IMR-90 (cell line): ENCODE results near the gene PEX11G. TPM values are rescaled to one million over a fixed set of nuclear protein-coding genes. Genes with fewer than 3 reads are reported as not detected.
A peak's percentile ranks its signal among the peaks of the same experiment; 100 is the strongest.

Source experiments
- ATAC-seq: fragments of 200-7000 bp; cut with Tn5 transposase; 2 replicates; pipeline ENCODE4 v1.9.1; 2020; ENCODE audit warnings: low read depth, mild to moderate bottlenecking, moderate library complexity
- BruUV-seq: library from RNA; stranded (reverse); fragments of 400-500 nt; replicated peaks from 2 replicates; lab custom pipeline; 2021; lab: Mats Ljungman, UMichigan
- CTCF ChIA-PET: fragments of 300-600 bp; formaldehyde crosslinking; extraction: SDS; loops from one replicate; lab custom pipeline; 2021; ENCODE audit warnings: antibody characterized with exemption; lab: Yijun Ruan, JAX
- POLR2A ChIA-PET: fragments of 300-600 bp; sonication (Branson Sonifier 250); formaldehyde crosslinking; loops from one replicate; lab custom pipeline; 2022; ENCODE audit warnings: antibody characterized with exemption; ENCODE audit not compliant: unreplicated experiment; lab: Charles Lee
- DNase-seq: peaks from one replicate; pipeline ENCODE4 v3.0.0; 2013
- H2AFZ ChIP-seq: replicated peaks from 2 replicates; pipeline ENCODE3; 2013; ENCODE audit warnings: low read length, mild to moderate bottlenecking; ENCODE audit not compliant: poor library complexity
- H2AK5ac ChIP-seq: 2 replicates; pipeline ENCODE4 v1.6.1; 2013; ENCODE audit warnings: low read depth, low read length, inconsistent platforms
- H2AK9ac ChIP-seq: replicated peaks from 2 replicates; pipeline ENCODE3; 2013; ENCODE audit warnings: mild to moderate bottlenecking, low read depth, low read length, moderate library complexity; ENCODE audit not compliant: poor library complexity
- H2BK120ac ChIP-seq: 2 replicates; pipeline ENCODE4 v1.6.1; 2013; ENCODE audit warnings: low read depth, low read length, inconsistent platforms
- H2BK15ac ChIP-seq: 3 replicates; pipeline ENCODE4 v1.6.1; 2013; ENCODE audit warnings: low read depth, low read length, inconsistent platforms
- H2BK20ac ChIP-seq: 2 replicates; pipeline ENCODE4 v1.6.1; 2013; ENCODE audit warnings: low read depth, mild to moderate bottlenecking, inconsistent platforms, low read length, moderate library complexity
- H2BK5ac ChIP-seq: 2 replicates; pipeline ENCODE4 v1.6.1; 2013; ENCODE audit warnings: mild to moderate bottlenecking, low read depth, low read length, inconsistent platforms; ENCODE audit not compliant: poor library complexity, severe bottlenecking
- H3K14ac ChIP-seq: replicated peaks from 2 replicates; pipeline ENCODE4 v1.6.1; 2013; ENCODE audit warnings: low read depth, low read length, inconsistent platforms
- H3K18ac ChIP-seq: 2 replicates; pipeline ENCODE4 v1.6.1; 2013; ENCODE audit warnings: low read depth, low read length, control low read depth
- H3K23ac ChIP-seq: 2 replicates; pipeline ENCODE4 v1.6.1; 2013; ENCODE audit warnings: low read depth, low read length, inconsistent platforms
- H3K27ac ChIP-seq: 2 replicates; pipeline ENCODE4 v1.5.1; 2013; ENCODE audit warnings: mild to moderate bottlenecking, control low read depth, low read length; ENCODE audit not compliant: insufficient read depth
- H3K27me3 ChIP-seq: 2 replicates; pipeline ENCODE4 v1.6.1; 2013; ENCODE audit warnings: low read length; ENCODE audit not compliant: control insufficient read depth, insufficient read depth
- H3K36me3 ChIP-seq: 2 replicates; pipeline ENCODE4 v1.6.1; 2013; ENCODE audit warnings: low read length, mixed read lengths; ENCODE audit not compliant: control insufficient read depth, insufficient read depth
- H3K4ac ChIP-seq: 2 replicates; pipeline ENCODE4 v1.6.1; 2013; ENCODE audit warnings: low read depth, low read length, inconsistent platforms
- H3K4me1 ChIP-seq: 2 replicates; pipeline ENCODE4 v1.6.1; 2013; ENCODE audit warnings: low read length, mixed read lengths; ENCODE audit not compliant: control insufficient read depth, insufficient read depth
- H3K4me2 ChIP-seq: 2 replicates; pipeline ENCODE4 v1.6.1; 2013; ENCODE audit warnings: low read depth, mild to moderate bottlenecking, control low read depth, low read length, moderate library complexity
- H3K4me3 ChIP-seq: 2 replicates; pipeline ENCODE4 v1.5.1; 2013; ENCODE audit warnings: low read depth, mild to moderate bottlenecking, control low read depth, low read length, moderate library complexity; ENCODE audit not compliant: insufficient read depth
- H3K56ac ChIP-seq: 2 replicates; pipeline ENCODE4 v1.6.1; 2013; ENCODE audit warnings: low read length, inconsistent platforms; ENCODE audit not compliant: insufficient read depth; ENCODE audit errors: extremely low read depth
- H3K79me1 ChIP-seq, 2 experiments: 2 replicates each; pipeline ENCODE4 v1.6.1; 2013; ENCODE audit warnings: low read length in 2 of 2, inconsistent platforms in 1 of 2, low read depth in 1 of 2
- H3K9ac ChIP-seq: 2 replicates; pipeline ENCODE4 v1.6.1; 2013; ENCODE audit warnings: low read depth, low read length, control low read depth
- H3K9me1 ChIP-seq: 2 replicates; pipeline ENCODE4 v1.6.1; 2013; ENCODE audit warnings: low read length, inconsistent platforms; ENCODE audit not compliant: insufficient read depth
- H3K9me3 ChIP-seq: 2 replicates; pipeline ENCODE4 v1.6.1; 2013; ENCODE audit warnings: low read length; ENCODE audit not compliant: control insufficient read depth, insufficient read depth
- H4K20me1 ChIP-seq: 2 replicates; pipeline ENCODE4 v1.6.1; 2013; ENCODE audit warnings: low read length, inconsistent platforms; ENCODE audit not compliant: insufficient read depth
- H4K5ac ChIP-seq: 2 replicates; pipeline ENCODE4 v1.6.1; 2013; ENCODE audit warnings: mild to moderate bottlenecking, low read depth, low read length, control low read depth
- H4K8ac ChIP-seq, 2 experiments: 2 replicates each; pipeline ENCODE4 v1.6.1; 2013; ENCODE audit warnings: low read depth in 2 of 2, low read length in 2 of 2, control low read depth in 1 of 2, inconsistent platforms in 1 of 2
- H4K91ac ChIP-seq: 2 replicates; pipeline ENCODE4 v1.6.1; 2013; ENCODE audit warnings: low read depth, low read length, inconsistent platforms; ENCODE audit not compliant: insufficient read depth
- BHLHE40 ChIP-seq: fragments of 150-350 bp; IDR thresholded peaks from 2 replicates; pipeline ENCODE4 v1.6.1; 2016; ENCODE audit warnings: mild to moderate bottlenecking, low read depth, low read length
- CEBPB ChIP-seq: IDR thresholded peaks from 2 replicates; pipeline ENCODE4 v1.6.1; 2012; ENCODE audit warnings: low read depth, low read length, improper control_type of control experiment
- FOS ChIP-seq: fragments of 150-350 bp; IDR thresholded peaks from 2 replicates; pipeline ENCODE4 v1.6.1; 2016; ENCODE audit warnings: low read depth, low read length
- POLR2A ChIP-seq: IDR thresholded peaks from 2 replicates; pipeline ENCODE4 v1.6.1; 2012; ENCODE audit warnings: mild to moderate bottlenecking, low read depth, low read length
- RFX5 ChIP-seq: IDR thresholded peaks from 2 replicates; pipeline ENCODE4 v1.8.0; 2012; ENCODE audit warnings: low read depth, mild to moderate bottlenecking, low read length, moderate library complexity
- WGBS, 2 experiments: methylation state at CpG; one replicate each; pipeline versions ENCODE4 v1.1.5 to v1.1.7; 2013; ENCODE audit warnings: missing lambda C conversion rate in 2 of 2; ENCODE audit not compliant: insufficient read length in 1 of 2; ENCODE audit errors: extremely low coverage in 2 of 2; 5-methylcytosine and 5-hydroxymethylcytosine counted together
- dilution Hi-C: fragments of 300-500 bp; cut with HindIII; formaldehyde crosslinking; loops from one replicate; pipeline ENCODE4 v1.14.3; 2018; ENCODE audit warnings: low sequenced_read_pairs; ENCODE audit not compliant: unreplicated experiment
- in situ Hi-C: fragments of 300-500 bp; cut with MboI; formaldehyde crosslinking; loops from 3 replicates; pipeline ENCODE4 v1.14.3; 2019; ENCODE audit warnings: low sequenced_read_pairs, inconsistent platforms, mixed read lengths
- intact Hi-C: fragments of 100-400 bp; cut with micrococcal nuclease; formaldehyde crosslinking; loops from 2 replicates; pipeline ENCODE4 v1.10.0; 2022
- polyA plus RNA-seq, 3 experiments: library from polyadenylated mRNA; depleted of rRNA; stranded (reverse); fragments of >200 nt; gene quantifications; 2 replicates each; pipeline ENCODE4 v1.2.3, GENCODE V29; 2012; ENCODE audit warnings: low replicate concordance in 1 of 3
- total RNA-seq: library from RNA; depleted of rRNA; stranded (reverse); fragments of >200 nt; gene quantifications from 2 replicates; pipeline ENCODE4 v1.2.3, GENCODE V29; 2012

Gene PEX11G
- total and polyA plus RNA-seq, 2 of the 4 experiments (the other 2 are of a cell fraction) = 0.72 to 1.7 TPM

DNA sequence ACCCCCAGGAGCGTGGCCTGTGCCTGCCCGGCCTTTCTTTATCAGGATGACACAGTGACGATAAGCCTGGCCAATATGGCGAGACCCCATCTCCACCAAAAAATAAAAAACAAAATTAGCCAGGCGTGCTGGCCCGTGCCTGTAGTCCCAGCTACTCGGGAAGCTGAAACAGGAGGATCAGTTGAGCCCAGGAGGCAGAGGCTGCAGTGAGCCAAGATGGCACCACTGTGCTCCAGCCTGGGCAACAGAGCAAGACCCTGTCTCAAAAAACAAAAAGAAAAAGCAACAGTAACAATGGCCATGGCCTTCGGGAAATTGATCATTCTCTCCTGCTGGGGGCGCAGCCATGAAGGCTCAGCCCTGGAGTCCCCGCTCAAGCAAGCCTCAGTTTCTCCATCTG, 11.1 kb downstream of the PEX11G start:
- Histone ChIP-seq H4K5ac (no peak overlapping the region), H2BK20ac (no peak overlapping the region), H3K9me3 (no peaks in the 10 kb centered on the region; the same call in 1 of the 2 replicates), H3K14ac (no peak overlapping the region), H2AK9ac (no peak overlapping the region), H3K36me3 (peaks cover 3% of the 10 kb centered on the region; the same call in 1 of the 2 replicates), H3K4me1 (peaks cover 2% of the 10 kb centered on the region; the same call in 1 of the 2 replicates), H3K4me2 (no peak overlapping the region), H3K18ac (no peak overlapping the region), H4K8ac (no peak overlapping the region), H4K20me1 (no peaks in the 10 kb centered on the region), H2AK5ac (no peak overlapping the region), H2AFZ (peak overlapping the region; percentile 8), H3K4me3 (no peak overlapping the region), H2BK15ac (no peak overlapping the region), H3K9me1 (no peaks in the 10 kb centered on the region), H3K23ac (no peak overlapping the region), H3K56ac (no peak overlapping the region), H3K27me3 (no peaks in the 10 kb centered on the region), H3K27ac (no peak overlapping the region), H4K91ac (no peak overlapping the region), H2BK120ac (no peak overlapping the region), H3K79me1 (no peaks in the 10 kb centered on the region), H3K4ac (no peak overlapping the region), H2BK5ac (no peak overlapping the region), H3K9ac (no peak overlapping the region)
- CTCF ChIA-PET = no interaction called here
- DNase-seq = no peak
- no peak for ATAC-seq
- intact Hi-C loops (no loop called here), dilution Hi-C loops (no loop called here), in situ Hi-C loops (no loop called here)
- BruUV-seq = no TSS peak
- POLR2A ChIA-PET = no interaction called here
- TF ChIP-seq CEBPB (no peak), FOS (no peak), POLR2A (no peak), RFX5 (no peak), BHLHE40 (no peak)
- 83% methylated on average over 1 of the region's 10 CpGs; no CpG with 5 or more reads in 1 of the 2 experiments for WGBS, 2 experiments
